Measurements from ENCODE around the gene AP3S2. TPM values are rescaled to one million over a fixed set of nuclear protein-coding genes. Genes with fewer than 3 reads are reported as not detected.

AP3S2 gene
- total and polyA plus RNA-seq, 2 of the 13 experiments (the other 11 are each of a cell fraction or from before 2014, with no cell fraction given) = 17.6 to 44.4 TPM

DNA sequence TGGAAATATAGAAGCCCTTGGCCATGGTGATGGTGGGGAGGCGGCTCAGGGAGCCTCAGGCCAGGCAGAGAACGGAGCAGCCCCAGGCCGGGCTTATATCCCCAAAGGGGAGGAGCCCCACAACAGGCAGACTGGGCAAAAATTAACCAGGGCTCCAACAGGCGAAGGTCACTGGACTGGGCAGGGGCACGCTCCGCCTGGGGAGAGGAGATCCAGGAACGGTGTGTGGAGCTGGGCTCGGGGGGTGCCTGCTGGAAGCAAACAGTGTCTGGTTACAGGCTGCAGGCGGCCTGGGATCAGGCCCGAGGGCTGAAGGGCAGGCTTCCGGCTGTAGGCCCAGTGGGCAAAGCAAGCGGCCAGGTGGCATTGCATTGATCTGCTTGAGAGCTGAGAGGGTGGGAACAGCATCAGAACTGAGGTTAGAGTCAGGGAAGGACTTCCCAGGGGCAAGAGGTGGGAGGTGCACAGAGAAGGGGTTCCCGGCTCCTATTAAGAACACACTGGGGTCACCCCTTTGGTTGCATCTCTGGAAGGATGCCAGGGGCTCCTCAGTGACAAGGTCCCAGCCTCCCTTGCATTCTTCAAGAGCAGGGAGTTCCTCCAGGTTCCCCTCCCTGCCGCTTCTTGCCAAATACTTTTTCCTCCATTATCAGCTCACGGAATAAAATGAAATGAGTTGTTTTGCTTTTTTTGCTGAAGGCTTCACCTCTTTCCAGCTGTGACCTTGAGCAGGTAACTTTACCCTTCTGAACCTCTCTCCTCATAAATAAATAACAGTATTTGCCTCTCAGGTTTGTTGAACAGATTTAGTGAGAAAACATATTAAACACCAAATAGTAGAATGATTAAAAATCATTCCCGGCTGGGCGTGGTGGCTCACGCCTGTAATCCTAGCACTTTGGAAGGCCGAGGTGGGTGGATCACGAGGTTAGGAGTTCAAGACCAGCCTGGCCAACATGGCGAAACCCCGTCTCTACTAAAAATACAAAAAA, 86.9 kb downstream of the AP3S2 start (continued):
- TF ChIP-seq HNRNPLL (IDR thresholded peaks at IDR 0.05; ENCODE audit: low read depth, low read length, poor library complexity, severe bottlenecking) (peak; percentile 60), ZNF75D (CRISPR knock-in tag; IDR thresholded peaks at IDR 0.05; ENCODE audit: borderline replicate concordance) (no peak), CBX1 (IDR thresholded peaks at IDR 0.05; ENCODE audit: low read depth) (no peak), TBX2 (CRISPR knock-in tag; IDR thresholded peaks at IDR 0.05; ENCODE audit: borderline replicate concordance) (peak; percentile 88), KDM6A (CRISPR knock-in tag; IDR thresholded peaks at IDR 0.05; ENCODE audit: low read depth) (peak; percentile 83), ZNF232 (CRISPR knock-in tag; IDR thresholded peaks at IDR 0.05; ENCODE audit: borderline replicate concordance) (peak; percentile 20; the same call in 1 of the 2 replicates), POLR2AphosphoS5 (IDR thresholded peaks at IDR 0.05; ENCODE audit: low read depth, low read length) (peak; percentile 85), ZNF136 (CRISPR knock-in tag; IDR thresholded peaks at IDR 0.05; ENCODE audit: low read depth) (no peak), KLF6 (CRISPR knock-in tag; IDR thresholded peaks at IDR 0.05) (0 out of 2 replicates have a peak, but pooled peaks have one; percentile 53), ZNF17 (CRISPR knock-in tag; IDR thresholded peaks at IDR 0.05) (no peak), EZH2 (conservative IDR thresholded peaks at IDR 0.05; ENCODE audit: low read depth, low read length) (no peak), SMC3 (IDR thresholded peaks at IDR 0.05; ENCODE audit: low read length) (no peak), ZNF703 (CRISPR knock-in tag; IDR thresholded peaks at IDR 0.05; ENCODE audit: borderline replicate concordance) (no peak)
- TF ChIP-seq, protein P1, sequence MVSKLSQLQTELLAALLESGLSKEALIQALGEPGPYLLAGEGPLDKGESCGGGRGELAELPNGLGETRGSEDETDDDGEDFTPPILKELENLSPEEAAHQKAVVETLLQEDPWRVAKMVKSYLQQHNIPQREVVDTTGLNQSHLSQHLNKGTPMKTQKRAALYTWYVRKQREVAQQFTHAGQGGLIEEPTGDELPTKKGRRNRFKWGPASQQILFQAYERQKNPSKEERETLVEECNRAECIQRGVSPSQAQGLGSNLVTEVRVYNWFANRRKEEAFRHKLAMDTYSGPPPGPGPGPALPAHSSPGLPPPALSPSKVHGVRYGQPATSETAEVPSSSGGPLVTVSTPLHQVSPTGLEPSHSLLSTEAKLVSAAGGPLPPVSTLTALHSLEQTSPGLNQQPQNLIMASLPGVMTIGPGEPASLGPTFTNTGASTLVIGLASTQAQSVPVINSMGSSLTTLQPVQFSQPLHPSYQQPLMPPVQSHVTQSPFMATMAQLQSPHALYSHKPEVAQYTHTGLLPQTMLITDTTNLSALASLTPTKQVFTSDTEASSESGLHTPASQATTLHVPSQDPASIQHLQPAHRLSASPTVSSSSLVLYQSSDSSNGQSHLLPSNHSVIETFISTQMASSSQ (IDR thresholded peaks at IDR 0.05; ENCODE audit: low read depth) = peak; percentile 88
- TF ChIP-seq, protein P1 (CRISPR knock-in tag; IDR thresholded peaks at IDR 0.05; ENCODE audit: borderline replicate concordance) = peak; percentile 98
- TF ChIP-seq, protein P2, sequence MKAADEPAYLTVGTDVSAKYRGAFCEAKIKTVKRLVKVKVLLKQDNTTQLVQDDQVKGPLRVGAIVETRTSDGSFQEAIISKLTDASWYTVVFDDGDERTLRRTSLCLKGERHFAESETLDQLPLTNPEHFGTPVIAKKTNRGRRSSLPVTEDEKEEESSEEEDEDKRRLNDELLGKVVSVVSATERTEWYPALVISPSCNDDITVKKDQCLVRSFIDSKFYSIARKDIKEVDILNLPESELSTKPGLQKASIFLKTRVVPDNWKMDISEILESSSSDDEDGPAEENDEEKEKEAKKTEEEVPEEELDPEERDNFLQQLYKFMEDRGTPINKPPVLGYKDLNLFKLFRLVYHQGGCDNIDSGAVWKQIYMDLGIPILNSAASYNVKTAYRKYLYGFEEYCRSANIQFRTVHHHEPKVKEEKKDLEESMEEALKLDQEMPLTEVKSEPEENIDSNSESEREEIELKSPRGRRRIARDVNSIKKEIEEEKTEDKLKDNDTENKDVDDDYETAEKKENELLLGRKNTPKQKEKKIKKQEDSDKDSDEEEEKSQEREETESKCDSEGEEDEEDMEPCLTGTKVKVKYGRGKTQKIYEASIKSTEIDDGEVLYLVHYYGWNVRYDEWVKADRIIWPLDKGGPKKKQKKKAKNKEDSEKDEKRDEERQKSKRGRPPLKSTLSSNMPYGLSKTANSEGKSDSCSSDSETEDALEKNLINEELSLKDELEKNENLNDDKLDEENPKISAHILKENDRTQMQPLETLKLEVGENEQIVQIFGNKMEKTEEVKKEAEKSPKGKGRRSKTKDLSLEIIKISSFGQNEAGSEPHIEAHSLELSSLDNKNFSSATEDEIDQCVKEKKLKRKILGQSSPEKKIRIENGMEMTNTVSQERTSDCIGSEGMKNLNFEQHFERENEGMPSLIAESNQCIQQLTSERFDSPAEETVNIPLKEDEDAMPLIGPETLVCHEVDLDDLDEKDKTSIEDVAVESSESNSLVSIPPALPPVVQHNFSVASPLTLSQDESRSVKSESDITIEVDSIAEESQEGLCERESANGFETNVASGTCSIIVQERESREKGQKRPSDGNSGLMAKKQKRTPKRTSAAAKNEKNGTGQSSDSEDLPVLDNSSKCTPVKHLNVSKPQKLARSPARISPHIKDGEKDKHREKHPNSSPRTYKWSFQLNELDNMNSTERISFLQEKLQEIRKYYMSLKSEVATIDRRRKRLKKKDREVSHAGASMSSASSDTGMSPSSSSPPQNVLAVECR (CRISPR knock-in tag; IDR thresholded peaks at IDR 0.05; ENCODE audit: borderline replicate concordance) = peak; percentile 67; the same call in 1 of the 2 replicates
- TF ChIP-seq, protein P3, sequence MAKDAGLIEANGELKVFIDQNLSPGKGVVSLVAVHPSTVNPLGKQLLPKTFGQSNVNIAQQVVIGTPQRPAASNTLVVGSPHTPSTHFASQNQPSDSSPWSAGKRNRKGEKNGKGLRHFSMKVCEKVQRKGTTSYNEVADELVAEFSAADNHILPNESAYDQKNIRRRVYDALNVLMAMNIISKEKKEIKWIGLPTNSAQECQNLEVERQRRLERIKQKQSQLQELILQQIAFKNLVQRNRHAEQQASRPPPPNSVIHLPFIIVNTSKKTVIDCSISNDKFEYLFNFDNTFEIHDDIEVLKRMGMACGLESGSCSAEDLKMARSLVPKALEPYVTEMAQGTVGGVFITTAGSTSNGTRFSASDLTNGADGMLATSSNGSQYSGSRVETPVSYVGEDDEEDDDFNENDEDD (CRISPR knock-in tag; IDR thresholded peaks at IDR 0.05; ENCODE audit: borderline replicate concordance) = peak; percentile 58; the same call in 1 of the 2 replicates
- TF ChIP-seq, protein P4, sequence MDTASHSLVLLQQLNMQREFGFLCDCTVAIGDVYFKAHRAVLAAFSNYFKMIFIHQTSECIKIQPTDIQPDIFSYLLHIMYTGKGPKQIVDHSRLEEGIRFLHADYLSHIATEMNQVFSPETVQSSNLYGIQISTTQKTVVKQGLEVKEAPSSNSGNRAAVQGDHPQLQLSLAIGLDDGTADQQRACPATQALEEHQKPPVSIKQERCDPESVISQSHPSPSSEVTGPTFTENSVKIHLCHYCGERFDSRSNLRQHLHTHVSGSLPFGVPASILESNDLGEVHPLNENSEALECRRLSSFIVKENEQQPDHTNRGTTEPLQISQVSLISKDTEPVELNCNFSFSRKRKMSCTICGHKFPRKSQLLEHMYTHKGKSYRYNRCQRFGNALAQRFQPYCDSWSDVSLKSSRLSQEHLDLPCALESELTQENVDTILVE (CRISPR knock-in tag; IDR thresholded peaks at IDR 0.05) = peak; percentile 83; the same call in 1 of the 2 replicates

Measured in HepG2 (cell line).